GM12878 (cell line): ENCODE measurements around the gene MYO3B. TPM values are rescaled to one million over a fixed set of nuclear protein-coding genes. Genes with fewer than 3 reads are reported as not detected.
A peak's percentile ranks its signal among the peaks of the same experiment; 100 is the strongest.

Experiments used
- ATAC-seq: fragments of 200-7000 bp; cut with Tn5 transposase; 3 replicates; pipeline ENCODE4 v1.9.1; 2020; ENCODE audit warnings: mild to moderate bottlenecking, moderate library complexity
- BruUV-seq: library from RNA; stranded (reverse); fragments of 400-500 nt; replicated peaks from 2 replicates; lab custom pipeline; 2021; lab: Mats Ljungman, UMichigan
- CTCF ChIA-PET: fragments of 300-600 bp; sonication (Branson Sonifier 250); formaldehyde crosslinking; extraction: SDS; loops from one replicate; lab custom pipeline; 2021; ENCODE audit warnings: inconsistent platforms; lab: Yijun Ruan, JAX
- POLR2A ChIA-PET: fragments of 350-600 bp; formaldehyde crosslinking; extraction: SDS; loops from one replicate; lab custom pipeline; 2021; ENCODE audit warnings: inconsistent platforms; lab: Charles Lee
- RAD21 ChIA-PET: fragments of 300-600 bp; sonication (Branson Sonifier 250); formaldehyde crosslinking; loops from one replicate; lab custom pipeline; 2023; ENCODE audit warnings: antibody characterized with exemption; ENCODE audit not compliant: unreplicated experiment; lab: Charles Lee
- SMC1A ChIA-PET: fragments of 300-600 bp; sonication (Branson Sonifier 250); formaldehyde crosslinking; loops from one replicate; lab custom pipeline; 2023; ENCODE audit not compliant: unreplicated experiment, uncharacterized antibody; lab: Charles Lee
- DNase-seq: peaks from one replicate; pipeline ENCODE4 v3.0.0-alpha.2; 2011; ENCODE audit warnings: low read depth, low spot score
- FAIRE-seq: peaks from 3 replicates; lab custom pipeline; 2011; peaks lifted over from hg19 to GRCh38; lab: Jason Lieb, UNC
- H2AFZ ChIP-seq: 2 replicates; pipeline ENCODE4 v1.6.0; 2011; ENCODE audit warnings: low read depth, low read length, control low read depth; ENCODE audit not compliant: control insufficient read depth
- H3K27ac ChIP-seq: 2 replicates; pipeline ENCODE4 v1.5.1; 2011; ENCODE audit warnings: control low read depth; ENCODE audit not compliant: control insufficient read depth, insufficient read depth
- H3K27me3 ChIP-seq, 2 experiments: replicated peaks in 1 of 2; 2 replicates each; pipeline versions ENCODE4 v1.6.0 to v1.6.1; 2011; ENCODE audit warnings: low read length in 1 of 2; ENCODE audit not compliant: control insufficient read depth in 2 of 2, insufficient read depth in 2 of 2
- H3K36me3 ChIP-seq, 2 experiments: 2 replicates each; pipeline ENCODE4 v1.5.1; 2011; ENCODE audit warnings: low read length in 1 of 2; ENCODE audit not compliant: control insufficient read depth in 2 of 2, insufficient read depth in 2 of 2
- H3K4me1 ChIP-seq: 2 replicates; pipeline ENCODE4 v1.6.1; 2011; ENCODE audit warnings: mild to moderate bottlenecking, low read length, moderate library complexity, mixed read lengths; ENCODE audit not compliant: control insufficient read depth, insufficient read depth
- H3K4me2 ChIP-seq: 2 replicates; pipeline ENCODE4 v1.6.0; 2011; ENCODE audit warnings: control low read depth; ENCODE audit not compliant: control insufficient read depth, insufficient read depth
- H3K4me3 ChIP-seq: fragments of 200-600 bp; sonication (generic); 2 replicates; pipeline ENCODE4 v1.5.1; 2016
- H3K79me2 ChIP-seq: 2 replicates; pipeline ENCODE4 v1.6.0; 2011; ENCODE audit warnings: low read length; ENCODE audit not compliant: control insufficient read depth, insufficient read depth
- H3K9ac ChIP-seq: 2 replicates; pipeline ENCODE4 v1.8.0; 2011; ENCODE audit warnings: low read length, control low read depth, mixed read lengths; ENCODE audit not compliant: control insufficient read depth, insufficient read depth
- H3K9me3 ChIP-seq: replicated peaks from 3 replicates; pipeline ENCODE4 v1.5.1; 2011; ENCODE audit warnings: mild to moderate bottlenecking, low read length; ENCODE audit not compliant: control insufficient read depth, insufficient read depth
- H4K20me1 ChIP-seq: 2 replicates; pipeline ENCODE4 v1.6.0; 2011; ENCODE audit not compliant: control insufficient read depth, insufficient read depth
- ASH2L ChIP-seq: fragments of 300-600, 200-600 bp; sonication (generic); IDR thresholded peaks from 2 replicates; pipeline ENCODE4 v1.6.1; 2017; ENCODE audit warnings: low read depth, mild to moderate bottlenecking, borderline replicate concordance
- ATF3 ChIP-seq: IDR thresholded peaks from 2 replicates; pipeline ENCODE4 v1.6.1; 2011; ENCODE audit warnings: low read depth, mild to moderate bottlenecking, low read length, moderate library complexity, borderline replicate concordance; ENCODE audit errors: extremely low read depth
- BHLHE40 ChIP-seq, 2 experiments: fragments of 450-650 bp in 1 of 2; IDR thresholded peaks; 2 replicates each; pipeline ENCODE4 v1.6.1; 2011 to 2017; ENCODE audit warnings: low read depth in 2 of 2, borderline replicate concordance in 1 of 2, improper control_type of control experiment in 1 of 2, low read length in 1 of 2, mild to moderate bottlenecking in 1 of 2
- EED ChIP-seq: sonication (generic); IDR thresholded peaks from 2 replicates; pipeline ENCODE4 v1.6.1; 2016; ENCODE audit warnings: antibody characterized with exemption, low read depth
- JUND ChIP-seq: IDR thresholded peaks from 2 replicates; pipeline ENCODE4 v1.6.1; 2012; ENCODE audit warnings: low read depth, mild to moderate bottlenecking, low read length, improper control_type of control experiment, moderate library complexity
- KLF5 ChIP-seq: fragments of 450-650 bp; IDR thresholded peaks from 2 replicates; pipeline ENCODE4 v1.6.1; 2014; ENCODE audit warnings: mild to moderate bottlenecking; ENCODE audit not compliant: partially characterized antibody
- NBN ChIP-seq: fragments of 450-650 bp; IDR thresholded peaks from 2 replicates; pipeline ENCODE4 v1.6.1; 2016
- SIN3A ChIP-seq: IDR thresholded peaks from 2 replicates; pipeline ENCODE4 v1.6.1; 2012; ENCODE audit warnings: low read depth, low read length, improper control_type of control experiment
- SIX5 ChIP-seq: IDR thresholded peaks from 2 replicates; pipeline ENCODE4 v1.6.1; 2011; ENCODE audit warnings: mild to moderate bottlenecking, low read depth, low read length, moderate library complexity; ENCODE audit not compliant: severe bottlenecking
- SMARCA5 ChIP-seq: fragments of 450-650 bp; IDR thresholded peaks from 2 replicates; pipeline ENCODE4 v1.6.1; 2017; ENCODE audit warnings: mild to moderate bottlenecking
- SPI1 ChIP-seq: IDR thresholded peaks from 2 replicates; pipeline ENCODE4 v1.6.1; 2011; ENCODE audit warnings: low read depth, mild to moderate bottlenecking, low read length, moderate library complexity, borderline replicate concordance; ENCODE audit not compliant: insufficient read depth
- SREBF1 ChIP-seq: IDR thresholded peaks from 2 replicates; pipeline ENCODE4 v1.6.1; 2012; ENCODE audit warnings: mild to moderate bottlenecking, low read length
- ZBTB11 ChIP-seq: fragments of 450-650 bp; formaldehyde crosslinking; IDR thresholded peaks from 2 replicates; pipeline ENCODE4 v1.5.0; 2022; ENCODE audit warnings: mild to moderate bottlenecking, missing genetic modification characterization
- WGBS: methylation state at CpG from one replicate; pipeline ENCODE4 v1.1.6; 2016; ENCODE audit warnings: low lambda C conversion rate; ENCODE audit not compliant: insufficient replicate concordance, insufficient coverage; ENCODE audit errors: missing lambda C conversion rate; 5-methylcytosine and 5-hydroxymethylcytosine counted together
- in situ Hi-C: fragments of 300-500 bp; cut with MboI; formaldehyde crosslinking; loops from 9 replicates; pipeline ENCODE4 v1.14.3; 2018; ENCODE audit warnings: mixed read lengths
- intact Hi-C: fragments of 100-400 bp; cut with micrococcal nuclease; formaldehyde crosslinking; loops from one replicate; pipeline ENCODE4 v1.14.2; 2022; ENCODE audit not compliant: unreplicated experiment
- polyA plus RNA-seq, 11 experiments: library from polyadenylated mRNA; depleted of rRNA in 4 of 11; unstranded in 6 of 11; stranded (reverse) in 5 of 11; fragments of >200 nt; fragmentation: Nextera tagmentation in 4 of 11; fragmentation: Illumina TruSeq in 1 of 11; extraction: Ambion mirVana in 4 of 11; extraction: Trizol in 1 of 11; gene quantifications; 1 replicate in 1 of 11; 2 replicates in 10 of 11; pipeline versions ENCODE4 v1.2.1 to v1.2.3, GENCODE V29; 2011 to 2016; ENCODE audit warnings: inconsistent platforms in 2 of 11, missing spikeins in 2 of 11, low read depth in 1 of 11
- total RNA-seq, 4 experiments: library from RNA; depleted of rRNA in 3 of 4; stranded (reverse); fragments of >200 nt in 3 of 4; fragmentation: Illumina TruSeq in 1 of 4; extraction: Trizol in 1 of 4; gene quantifications; 2 replicates each; pipeline versions ENCODE4 v1.2.1 to v1.2.3, GENCODE V29; 2013 to 2021

The MYO3B gene
- total and polyA plus RNA-seq, 10 of the 15 experiments (the other 5 are each of a cell fraction or from before 2014, with no cell fraction given): 1.1 to 7.1 (median 2.1) TPM

DNA sequence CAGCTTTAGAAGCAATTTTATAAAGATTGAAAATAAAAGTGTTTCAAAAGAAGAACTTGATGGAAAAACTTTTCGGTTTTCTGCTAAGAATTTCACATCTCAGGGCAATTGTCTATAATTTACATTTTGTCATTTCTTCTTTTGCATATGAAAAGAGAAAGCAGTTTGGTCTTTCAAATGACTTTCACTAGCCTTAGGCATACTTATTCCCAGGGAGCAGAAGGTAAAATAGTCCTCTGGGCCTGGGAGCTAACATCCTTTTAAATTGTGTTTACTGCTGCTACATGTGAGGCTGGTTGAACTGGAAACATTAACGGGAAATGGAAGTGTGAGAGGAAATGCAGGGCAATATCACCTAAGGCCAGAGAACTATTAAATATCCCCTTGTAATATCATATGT, 37.1 kb downstream of the MYO3B start:
- Histone ChIP-seq H3K9ac (peak overlapping the region; percentile 1; the same call in 1 of the 2 replicates), H3K4me1 (peaks cover 24% of the 10 kb centered on the region), H4K20me1 (no peaks in the 10 kb centered on the region), H3K36me3 (no peaks in the 10 kb centered on the region), H3K4me3 (0 out of 2 replicates have a peak overlapping the region, but pooled peaks have one; percentile 14), H3K27ac (peak overlapping the region; percentile 43), H2AFZ (peak overlapping the region; percentile 61), H3K4me2 (peak overlapping the region; percentile 71), H3K9me3 (no peaks in the 10 kb centered on the region), H3K79me2 (no peaks in the 10 kb centered on the region), H3K27me3 (no peaks in the 10 kb centered on the region)
- ChIA-PET POLR2A (interaction anchor here (1.0 to 2.0 kb wide), 7 partner anchors 8 to 72 kb away, joined by 3 to 18 read pairs (median 4); partner anchors contain the start of gene MYO3B), SMC1A (interaction anchor here (1.0 to 4.6 kb wide), 15 partner anchors 8 to 312 kb away, joined by 3 to 40 read pairs (median 5); partner anchors contain the start of gene MYO3B), RAD21 (interaction anchor here (1.0 to 3.1 kb wide), 11 partner anchors 9 to 59 kb away, joined by 3 to 20 read pairs (median 6); partner anchors contain the start of gene MYO3B), CTCF (interaction anchor here (1.0 to 1.6 kb wide), 6 partner anchors 12 to 72 kb away, joined by 3 to 7 read pairs (median 4); no protein-coding TSS in a partner anchor)
- WGBS: 35% methylated on average over 2 of the region's 2 CpGs
- no TSS peak for BruUV-seq
- TF ChIP-seq BHLHE40 (IDR thresholded peaks at IDR 0.05; ENCODE audit: borderline replicate concordance in 1 of 2, low read depth in 2 of 2, low read length in 1 of 2) (no peak), SIN3A (no peak), KLF5 (no peak)
- DNase-seq: no peak
- no peak for FAIRE-seq
- in situ Hi-C loops (no loop called here), intact Hi-C loops (loop anchor here (2.0 to 10.0 kb wide), 2 partner anchors 60 to 120 kb away; no protein-coding TSS in a partner anchor)
- ATAC-seq: no peak

DNA sequence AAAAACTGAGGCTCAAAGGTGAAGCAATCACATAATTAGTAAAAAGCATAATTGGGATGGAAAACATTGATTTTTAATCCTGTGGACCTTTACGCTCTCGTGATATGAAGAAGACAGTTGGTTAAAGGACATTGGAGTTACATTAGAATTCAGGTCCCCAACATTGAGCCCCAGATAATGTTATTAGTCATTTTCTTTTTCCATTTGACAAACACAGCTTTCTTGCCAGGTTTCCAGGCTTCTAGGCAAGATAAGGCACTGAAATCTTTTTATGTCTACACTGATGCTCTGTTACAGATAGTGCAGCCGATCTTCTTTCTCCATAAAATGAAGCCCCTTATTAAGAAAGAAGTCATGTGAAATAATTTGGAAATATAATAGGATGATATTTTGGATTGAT, 38.5 kb downstream of the MYO3B start:
- no TSS peak for BruUV-seq
- intact Hi-C loops (loop anchor here (10.0 kb wide), 1 partner anchor 122 kb away; no protein-coding TSS in a partner anchor), in situ Hi-C loops (no loop called here)
- ChIA-PET POLR2A (no interaction called here), CTCF (interaction anchor here (0.7 to 1.9 kb wide), 4 partner anchors 11 to 192 kb away, joined by 3 to 6 read pairs (median 3); no protein-coding TSS in a partner anchor), RAD21 (interaction anchor here (1.0 kb wide), 1 partner anchor 37 kb away, joined by 3 read pairs; no protein-coding TSS in a partner anchor), SMC1A (interaction anchor here (0.8 to 4.6 kb wide), 7 partner anchors 8 to 120 kb away, joined by 3 to 40 read pairs (median 5); no protein-coding TSS in a partner anchor)
- Histone ChIP-seq H3K4me2 (no peak overlapping the region), H3K79me2 (no peaks in the 10 kb centered on the region), H3K4me3 (no peak overlapping the region), H3K4me1 (peaks cover 24% of the 10 kb centered on the region), H3K9ac (no peak overlapping the region), H3K36me3 (no peaks in the 10 kb centered on the region), H3K9me3 (no peaks in the 10 kb centered on the region), H3K27me3 (no peaks in the 10 kb centered on the region), H4K20me1 (no peaks in the 10 kb centered on the region), H2AFZ (no peak overlapping the region), H3K27ac (no peak overlapping the region; the same call in 1 of the 2 replicates)
- WGBS: 98% methylated on average over 3 of the region's 3 CpGs
- DNase-seq: no peak
- no peak for ATAC-seq
- no peak for FAIRE-seq
- TF ChIP-seq EED (no peak), SPI1 (no peak), SMARCA5 (no peak), ATF3 (no peak), SIX5 (no peak), ASH2L (no peak), NBN (no peak), SREBF1 (no peak), ZBTB11 (CRISPR knock-in tag) (no peak), JUND (no peak)
